K562 (cell line): ENCODE results near the gene RASGRP4. TPM values are rescaled to one million over a fixed set of nuclear protein-coding genes. Genes with fewer than 3 reads are reported as not detected.

Experiments used
- CBFA2T2 ChIP-seq: fragments of 450-650 bp; conservative IDR thresholded peaks from 2 replicates; pipeline ENCODE4 v1.6.1; 2017; ENCODE audit warnings: mild to moderate bottlenecking
- E2F6 ChIP-seq, 2 experiments: IDR thresholded peaks; 2 replicates each; pipeline ENCODE4 v1.6.1; 2011; ENCODE audit warnings: borderline replicate concordance in 1 of 2, control low read depth in 1 of 2, low read depth in 1 of 2, low read length in 1 of 2, mild to moderate bottlenecking in 1 of 2, mixed read lengths in 1 of 2, moderate library complexity in 1 of 2; ENCODE audit not compliant: insufficient read depth in 1 of 2, insufficient read length in 1 of 2, poor library complexity in 1 of 2, severe bottlenecking in 1 of 2; ENCODE audit errors: extremely low read depth in 1 of 2
- FOXK2 ChIP-seq, 2 experiments: fragments of 450-650 bp; IDR thresholded peaks in 1 of 2; conservative IDR thresholded peaks in 1 of 2; 2 replicates each; pipeline ENCODE4 v1.6.1; 2016; ENCODE audit warnings: low read depth in 2 of 2, mild to moderate bottlenecking in 1 of 2
- GTF3C2 ChIP-seq: IDR thresholded peaks from 3 replicates; pipeline ENCODE4 v1.6.1; 2011; ENCODE audit warnings: borderline replicate concordance, mild to moderate bottlenecking, moderate library complexity; ENCODE audit not compliant: insufficient read length; ENCODE audit errors: extremely low read depth
- HDAC1 ChIP-seq, 2 experiments: fragments of 450-650 bp; IDR thresholded peaks; 2 replicates each; pipeline ENCODE4 v1.6.1; 2016 to 2017; ENCODE audit warnings: inconsistent platforms in 1 of 2, mild to moderate bottlenecking in 1 of 2, moderate library complexity in 1 of 2
- HOXB6 ChIP-seq: fragments of 250-450 bp; sonication (Bioruptor Pico); IDR thresholded peaks from 2 replicates; pipeline ENCODE4 v1.5.1; 2022; ENCODE audit warnings: mild to moderate bottlenecking, borderline replicate concordance
- MYBL2 ChIP-seq, 2 experiments: fragments of 450-650 bp in 1 of 2; sonication (generic) in 1 of 2; formaldehyde crosslinking in 1 of 2; IDR thresholded peaks; 2 replicates each; pipeline versions ENCODE4 v1.6.1 to v1.8.1; 2017 to 2022; ENCODE audit warnings: borderline replicate concordance in 1 of 2, inconsistent platforms in 1 of 2, low read depth in 1 of 2, mild to moderate bottlenecking in 1 of 2, missing genetic modification reagents in 1 of 2, moderate library complexity in 1 of 2
- NONO ChIP-seq, 2 experiments: fragments of 200-400 bp in 1 of 2; fragments of 450-650 bp in 1 of 2; formaldehyde crosslinking in 1 of 2; IDR thresholded peaks; 2 replicates each; pipeline ENCODE4 v1.6.1; 2017; ENCODE audit warnings: low read depth in 2 of 2, mild to moderate bottlenecking in 2 of 2, moderate library complexity in 2 of 2, low read length in 1 of 2
- NRF1 ChIP-seq, 2 experiments: fragments of 450-650 bp; IDR thresholded peaks in 1 of 2; conservative IDR thresholded peaks in 1 of 2; 2 replicates each; pipeline ENCODE4 v1.6.1; 2014; ENCODE audit warnings: mild to moderate bottlenecking in 2 of 2
- PATZ1 ChIP-seq: fragments of 250-450 bp; sonication (Bioruptor Pico); IDR thresholded peaks from 2 replicates; pipeline ENCODE4 v1.5.0; 2020; ENCODE audit warnings: mild to moderate bottlenecking, borderline replicate concordance
- PHF8 ChIP-seq: fragments of 200-600 bp; sonication (generic); IDR thresholded peaks from 2 replicates; pipeline ENCODE4 v1.6.1; 2012; ENCODE audit warnings: mixed run types, mild to moderate bottlenecking, inconsistent platforms, low read length, moderate library complexity, borderline replicate concordance
- POLR2B ChIP-seq: fragments of 450-650 bp; IDR thresholded peaks from 2 replicates; pipeline ENCODE4 v1.6.1; 2018; ENCODE audit warnings: low read depth; ENCODE audit not compliant: partially characterized antibody
- RBM14 ChIP-seq: fragments of 200-400 bp; formaldehyde crosslinking; IDR thresholded peaks from 2 replicates; pipeline ENCODE4 v1.6.1; 2018; ENCODE audit warnings: low read depth, mild to moderate bottlenecking, low read length, moderate library complexity, borderline replicate concordance; ENCODE audit not compliant: insufficient read depth
- TEAD2 ChIP-seq: fragments of 450-650 bp; IDR thresholded peaks from 2 replicates; pipeline ENCODE4 v1.6.1; 2016; ENCODE audit warnings: missing genetic modification characterization, control low read depth, missing compliant biosample characterization
- TFAM ChIP-seq: fragments of 250-450 bp; sonication (Bioruptor Pico); conservative IDR thresholded peaks from 2 replicates; pipeline ENCODE4 v1.5.0; 2021; ENCODE audit warnings: mild to moderate bottlenecking, moderate library complexity
- TRIM24 ChIP-seq, 2 experiments: fragments of 450-650 bp; IDR thresholded peaks; 2 replicates each; pipeline ENCODE4 v1.6.1; 2016
- VEZF1 ChIP-seq: fragments of 200-800 bp; sonication (Bioruptor generic); IDR thresholded peaks from 2 replicates; pipeline ENCODE4 v1.6.1; 2017; ENCODE audit warnings: missing genetic modification characterization, missing compliant biosample characterization
- ZC3H4 ChIP-seq: sonication (generic); formaldehyde crosslinking; IDR thresholded peaks from 2 replicates; pipeline ENCODE4 v1.9.0; 2021; ENCODE audit warnings: missing genetic modification reagents, borderline replicate concordance
- ZNF24 ChIP-seq: fragments of 450-650 bp; IDR thresholded peaks from 2 replicates; pipeline ENCODE4 v1.6.1; 2016
- polyA plus RNA-seq, 8 experiments: library from polyadenylated mRNA; depleted of rRNA in 4 of 8; stranded (reverse) in 5 of 8; unstranded in 3 of 8; fragments of >200 nt; fragmentation: Nextera tagmentation in 2 of 8; fragmentation: Illumina TruSeq in 1 of 8; extraction: Ambion mirVana in 2 of 8; extraction: Trizol in 1 of 8; gene quantifications; 2 replicates each; pipeline versions ENCODE4 v1.2.1 to v1.2.3, GENCODE V29; 2011 to 2014; ENCODE audit warnings: inconsistent platforms in 1 of 8, missing spikeins in 1 of 8
- total RNA-seq, 7 experiments: library from RNA; depleted of rRNA in 6 of 7; stranded (reverse); fragments of >200 nt in 6 of 7; fragmentation: Illumina TruSeq in 2 of 7; extraction: Trizol in 2 of 7; gene quantifications; 2 replicates each; pipeline versions ENCODE4 v1.2.1 to v1.2.3, GENCODE V29; 2011 to 2021; ENCODE audit warnings: low replicate concordance in 1 of 7

The RASGRP4 gene
- total and polyA plus RNA-seq, 9 of the 15 experiments (the other 6 are each of a cell fraction or from before 2014, with no cell fraction given), result 0.39 to 4.6 (median 3.8) TPM

GRCh38 chr19:38412961-38413360 lies 13.1 kb downstream of the RASGRP4 start (continued):
- TF ChIP-seq PHF8 (peak; percentile 27; the same call in 1 of the 2 replicates), E2F6 (IDR thresholded peaks at IDR 0.05; ENCODE audit: borderline replicate concordance in 1 of 2, extremely low read depth in 1 of 2, insufficient read depth in 1 of 2, insufficient read length in 1 of 2, low read depth in 1 of 2, low read length in 1 of 2, poor library complexity in 1 of 2, severe bottlenecking in 1 of 2) (peak in 1 of 2 experiments; percentile 22), TFAM (CRISPR knock-in tag) (no peak), MYBL2 (IDR thresholded peaks at IDR 0.05; ENCODE audit: low read depth) (no peak), MYBL2 (CRISPR knock-in tag; IDR thresholded peaks at IDR 0.05; ENCODE audit: borderline replicate concordance) (no peak), ZC3H4 (no peak), HDAC1 (IDR thresholded peaks at IDR 0.05) (peak in 1 of 2 experiments; percentile 50; a peak in 1 of 4 replicates), NONO (IDR thresholded peaks at IDR 0.05; ENCODE audit: low read depth in 2 of 2, low read length in 1 of 2) (0 out of 4 replicates have a peak, but pooled peaks of 1 of the 2 experiments have one; percentile 41), FOXK2 (conservative IDR thresholded peaks at IDR 0.05 in 1 of 2, IDR thresholded peaks at IDR 0.05 in 1 of 2; ENCODE audit: low read depth in 2 of 2) (peak; percentile 36 to 75; a peak in 3 of 4 replicates), TEAD2 (tag) (no peak), NRF1 (conservative IDR thresholded peaks at IDR 0.05 in 1 of 2, IDR thresholded peaks at IDR 0.05 in 1 of 2) (peak in 1 of 2 experiments; percentile 24; a peak in 1 of 4 replicates), GTF3C2 (no peak), VEZF1 (CRISPR knock-in tag) (peak; percentile 58), POLR2B (no peak), ZNF24 (no peak), CBFA2T2 (peak; percentile 94), TRIM24 (IDR thresholded peaks at IDR 0.05) (peak; percentile 67 to 84), PATZ1 (CRISPR knock-in tag) (no peak), HOXB6 (CRISPR knock-in tag) (no peak), RBM14 (no peak)
